NCI-H1436 (cell line): Measurements from ENCODE around the gene ZNF672.

Experiments used
- DNase-seq: peaks from one replicate; lab custom pipeline; 2025; lab: John Stamatoyannopoulos, UW

Gene ZNF672

GRCh38 chr1:248837045-248837780 lies 811 bp upstream of the ZNF672 start:
- DNase-seq: no peak

- peak; percentile 91 for DNase-seq
Measured at GRCh38 chr1:248838357-248839167, 538 bp downstream of the ZNF672 start.

GRCh38 chr1:248839168-248839555 lies 1.1 kb downstream of the ZNF672 start:
- no peak for DNase-seq

GRCh38 chr1:248840946-248841345 lies 2.9 kb downstream of the ZNF672 start:
- no peak for DNase-seq

- DNase-seq: peak; percentile 40
Measured at GRCh38 chr1:248841702-248842395, 3.8 kb downstream of the ZNF672 start.

- DNase-seq: no peak
Measured at GRCh38 chr1:248842781-248843331, 4.8 kb downstream of the ZNF672 start.

- DNase-seq: no peak
Measured at GRCh38 chr1:248843687-248844086, 5.7 kb downstream of the ZNF672 start.

GRCh38 chr1:248844526-248844925 lies 6.5 kb downstream of the ZNF672 start:
- DNase-seq: no peak

GRCh38 chr1:248847181-248847955 lies 9.3 kb downstream of the ZNF672 start:
- DNase-seq: no peak

- no peak for DNase-seq
Measured at GRCh38 chr1:248847956-248848561, 10.0 kb downstream of the ZNF672 start.

- no peak for DNase-seq
Measured at GRCh38 chr1:248848602-248849001, 10.6 kb downstream of the ZNF672 start.

GRCh38 chr1:248849152-248849551 lies 11.1 kb downstream of the ZNF672 start:
- no peak for DNase-seq

- no peak for DNase-seq
Measured at GRCh38 chr1:248849637-248850036, 11.6 kb downstream of the ZNF672 start.

- DNase-seq: no peak
Measured at GRCh38 chr1:248850124-248850523, 12.1 kb downstream of the ZNF672 start.

- no peak for DNase-seq
Measured at GRCh38 chr1:248850536-248851251, 12.7 kb downstream of the ZNF672 start.

GRCh38 chr1:248851390-248851789 lies 13.4 kb downstream of the ZNF672 start:
- no peak for DNase-seq

GRCh38 chr1:248852481-248853405 lies 14.7 kb downstream of the ZNF672 start:
- DNase-seq: no peak

GRCh38 chr1:248853663-248854375 lies 15.8 kb downstream of the ZNF672 start:
- DNase-seq: no peak

GRCh38 chr1:248855580-248855979 lies 17.6 kb downstream of the ZNF672 start:
- DNase-seq: no peak
